Measurements from ENCODE around the gene NR6A1. TPM values are rescaled to one million over a fixed set of nuclear protein-coding genes. Genes with fewer than 3 reads are reported as not detected.

The NR6A1 gene
- total RNA-seq, 1 experiment from 2014 or later = 99.3 TPM

DNA sequence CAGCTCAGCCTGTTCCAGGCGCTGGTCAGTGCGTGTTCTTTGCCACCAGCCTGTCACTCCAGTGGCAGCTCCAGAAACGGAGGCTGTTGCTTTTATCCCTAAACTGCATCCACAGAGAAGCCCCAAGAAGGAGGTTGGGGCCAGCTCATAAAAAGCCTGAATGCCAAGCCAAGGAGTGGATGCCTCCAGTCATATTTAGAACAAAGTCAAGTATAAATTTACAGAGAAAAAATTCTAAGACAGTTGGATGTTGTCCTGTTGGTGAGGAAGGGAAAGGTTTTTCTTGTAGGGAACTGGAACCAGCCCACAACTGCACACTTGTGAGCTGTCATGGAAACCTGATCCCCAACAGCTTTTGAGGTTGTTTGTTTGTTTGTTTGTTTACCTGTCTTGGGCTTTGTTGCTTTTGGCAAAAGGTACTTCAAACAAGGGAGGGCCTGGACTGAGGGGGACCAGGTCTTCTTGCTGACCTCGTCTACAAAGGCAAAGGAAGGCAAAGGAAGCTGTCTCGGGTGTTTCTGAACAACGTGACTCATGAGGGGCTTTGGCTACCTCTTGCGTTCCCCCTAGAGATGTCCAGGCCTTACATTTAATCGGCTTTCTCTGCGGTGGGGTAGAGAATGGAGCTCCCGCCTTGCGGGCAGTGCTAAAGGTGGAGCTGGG, 42.5 kb upstream of the NR6A1 start:
- no peaks in the 10 kb centered on the region for H3K79me1 ChIP-seq (ENCODE audit: insufficient read depth, low read depth, low read length, poor library complexity, severe bottlenecking)
- Mint-ChIP-seq H3K36me3 (ENCODE audit: insufficient read depth in 1 of 3, low read depth in 3 of 3) (no peaks in the 10 kb centered on the region; a peak in 1 of 7 replicates), H3K27me3 (ENCODE audit: low read depth) (no peaks in the 10 kb centered on the region), H3K4me1 (peaks cover 32 to 39% of the 10 kb centered on the region in 2 experiments), H3K27ac (peak overlapping the region; percentile 65 to 70 (median 68); a peak in 2 of 7 replicates), H3K4me3 (no peak overlapping the region), H3K9me3 (no peaks in the 10 kb centered on the region)
- TF ChIP-seq, protein P1, sequence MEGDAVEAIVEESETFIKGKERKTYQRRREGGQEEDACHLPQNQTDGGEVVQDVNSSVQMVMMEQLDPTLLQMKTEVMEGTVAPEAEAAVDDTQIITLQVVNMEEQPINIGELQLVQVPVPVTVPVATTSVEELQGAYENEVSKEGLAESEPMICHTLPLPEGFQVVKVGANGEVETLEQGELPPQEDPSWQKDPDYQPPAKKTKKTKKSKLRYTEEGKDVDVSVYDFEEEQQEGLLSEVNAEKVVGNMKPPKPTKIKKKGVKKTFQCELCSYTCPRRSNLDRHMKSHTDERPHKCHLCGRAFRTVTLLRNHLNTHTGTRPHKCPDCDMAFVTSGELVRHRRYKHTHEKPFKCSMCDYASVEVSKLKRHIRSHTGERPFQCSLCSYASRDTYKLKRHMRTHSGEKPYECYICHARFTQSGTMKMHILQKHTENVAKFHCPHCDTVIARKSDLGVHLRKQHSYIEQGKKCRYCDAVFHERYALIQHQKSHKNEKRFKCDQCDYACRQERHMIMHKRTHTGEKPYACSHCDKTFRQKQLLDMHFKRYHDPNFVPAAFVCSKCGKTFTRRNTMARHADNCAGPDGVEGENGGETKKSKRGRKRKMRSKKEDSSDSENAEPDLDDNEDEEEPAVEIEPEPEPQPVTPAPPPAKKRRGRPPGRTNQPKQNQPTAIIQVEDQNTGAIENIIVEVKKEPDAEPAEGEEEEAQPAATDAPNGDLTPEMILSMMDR (conservative IDR thresholded peaks at IDR 0.05) = no peak
- no peak overlapping the region for H2AFZ ChIP-seq (ENCODE audit: low read length)
- no peak overlapping the region for H3T11ph ChIP-seq (ENCODE audit: low read length)
- no peak overlapping the region for H4K91ac ChIP-seq (ENCODE audit: insufficient read length, low read depth, low read length)
- no peak overlapping the region for H2BK20ac ChIP-seq (ENCODE audit: low read depth, low read length, poor library complexity, severe bottlenecking)
- no peak overlapping the region for H2AK5ac ChIP-seq (ENCODE audit: insufficient read length, low read length)
- no peak overlapping the region for H3K4ac ChIP-seq (ENCODE audit: low read depth, low read length)
- H3K27ac ChIP-seq (ENCODE audit: insufficient read length, low read depth, low read length) = no peak overlapping the region
- no peak overlapping the region for H2BK120ac ChIP-seq (ENCODE audit: low read depth, low read length, poor library complexity, severe bottlenecking)
- no peak overlapping the region for H2BK12ac ChIP-seq (ENCODE audit: insufficient read length, low read depth, low read length)
- no peaks in the 10 kb centered on the region for H3K9me3 ChIP-seq (ENCODE audit: control insufficient read depth, low read depth, low read length)
- H4K8ac ChIP-seq (replicated peaks; ENCODE audit: insufficient read length, low read depth, low read length) = no peak overlapping the region
- no peak overlapping the region for H3K18ac ChIP-seq (ENCODE audit: insufficient read length, low read depth, low read length)
- H3K56ac ChIP-seq (ENCODE audit: insufficient read length, low read depth, low read length) = no peak overlapping the region
- no peak overlapping the region for H2BK5ac ChIP-seq (ENCODE audit: insufficient read length, low read length)
- H3K23ac ChIP-seq (ENCODE audit: insufficient read length, low read depth, low read length) = no peak overlapping the region
- H3K79me2 ChIP-seq (ENCODE audit: insufficient read depth, low read length) = no peaks in the 10 kb centered on the region
- no peak overlapping the region for H2BK15ac ChIP-seq (ENCODE audit: low read depth, low read length)
- no peaks in the 10 kb centered on the region for H4K20me1 ChIP-seq (ENCODE audit: control insufficient read depth, insufficient read depth, insufficient read length)
- H3K23me2 ChIP-seq (ENCODE audit: insufficient read length, low read depth, low read length, poor library complexity, severe bottlenecking) = no peaks in the 10 kb centered on the region
- no CpG with 5 or more reads among the region's 11 CpGs for WGBS (ENCODE audit: extremely low coverage, insufficient read length, low lambda C conversion rate)
- H3K14ac ChIP-seq (ENCODE audit: insufficient read depth, low read length) = peak overlapping the region; percentile 21; the same call in 1 of the 2 replicates
- no peak overlapping the region for H3K4me2 ChIP-seq (ENCODE audit: insufficient read depth, insufficient read length, low read length)
- no peak overlapping the region for H3K9ac ChIP-seq (ENCODE audit: extremely low read depth, insufficient read length, low read length)
- H3K4me1 ChIP-seq (ENCODE audit: insufficient read depth, low read length) = peaks cover 3% of the 10 kb centered on the region; the same call in 1 of the 2 replicates
- H4K5ac ChIP-seq (ENCODE audit: insufficient read length, low read depth, low read length) = no peak overlapping the region
- no peak for DNase-seq
- no peaks in the 10 kb centered on the region for H3K27me3 ChIP-seq (ENCODE audit: insufficient read depth, low read length)

Measured in H9 (cell line).